Activated T-helper 2 cell treated with anti-CD3 and anti-CD28 coated beads, Interferon-gamma antibody, Interleukin-2, Interleukin-4, amounts not matched to agents 10 μg/mL and 5 μg/mL and 100 μg/mL, durations not matched to agents 14 hours and 24 hours and 36 hours (primary cell): ENCODE results near the gene CNN3. TPM values are rescaled to one million over a fixed set of nuclear protein-coding genes. Genes with fewer than 3 reads are reported as not detected.

Source experiments
- total RNA-seq: library from RNA; stranded (reverse); gene quantifications from 2 replicates; pipeline ENCODE4 v1.2.3, GENCODE V29; 2022

The CNN3 gene
- total RNA-seq, 1 donor from 2014 or later, result 2.6 TPM

Other genes with a start within 250 kb of the CNN3 start
- not detected in 2 replicates for gene SLC44A3, start 106.8 kb downstream of the CNN3 start, total RNA-seq
- 2.4 and 3.1 TPM in 2 replicates for gene ALG14, start 145.8 kb upstream of the CNN3 start, total RNA-seq
- gene TLCD4, start 190.2 kb upstream of the CNN3 start, total RNA-seq, result not detected in 2 replicates